HUES48 (cell line): Measurements from ENCODE around the gene ZNF524.
A peak's percentile ranks its signal among the peaks of the same experiment; 100 is the strongest.

Source experiments
- H3K27ac ChIP-seq: one replicate; pipeline ENCODE4 v1.7.0; 2013; ENCODE audit warnings: low read depth, low read length, inconsistent platforms
- H3K27me3 ChIP-seq: 2 replicates; pipeline ENCODE4 v1.6.1; 2013; ENCODE audit warnings: mild to moderate bottlenecking, low read length; ENCODE audit not compliant: control insufficient read depth, insufficient read depth
- H3K36me3 ChIP-seq: 2 replicates; pipeline ENCODE4 v1.6.1; 2013; ENCODE audit warnings: low read length; ENCODE audit not compliant: control insufficient read depth, insufficient read depth
- H3K4me1 ChIP-seq: 2 replicates; pipeline ENCODE4 v1.6.1; 2013; ENCODE audit warnings: mild to moderate bottlenecking, low read length; ENCODE audit not compliant: control insufficient read depth, insufficient read depth
- H3K4me3 ChIP-seq: 2 replicates; pipeline ENCODE4 v1.5.1; 2013; ENCODE audit warnings: mild to moderate bottlenecking, low read depth, low read length
- H3K9ac ChIP-seq: 2 replicates; pipeline ENCODE4 v1.6.1; 2013; ENCODE audit warnings: mild to moderate bottlenecking, low read depth, low read length, moderate library complexity
- H3K9me3 ChIP-seq: 2 replicates; pipeline ENCODE4 v1.6.1; 2013; ENCODE audit warnings: low read length; ENCODE audit not compliant: control insufficient read depth, insufficient read depth

ZNF524 gene

DNA sequence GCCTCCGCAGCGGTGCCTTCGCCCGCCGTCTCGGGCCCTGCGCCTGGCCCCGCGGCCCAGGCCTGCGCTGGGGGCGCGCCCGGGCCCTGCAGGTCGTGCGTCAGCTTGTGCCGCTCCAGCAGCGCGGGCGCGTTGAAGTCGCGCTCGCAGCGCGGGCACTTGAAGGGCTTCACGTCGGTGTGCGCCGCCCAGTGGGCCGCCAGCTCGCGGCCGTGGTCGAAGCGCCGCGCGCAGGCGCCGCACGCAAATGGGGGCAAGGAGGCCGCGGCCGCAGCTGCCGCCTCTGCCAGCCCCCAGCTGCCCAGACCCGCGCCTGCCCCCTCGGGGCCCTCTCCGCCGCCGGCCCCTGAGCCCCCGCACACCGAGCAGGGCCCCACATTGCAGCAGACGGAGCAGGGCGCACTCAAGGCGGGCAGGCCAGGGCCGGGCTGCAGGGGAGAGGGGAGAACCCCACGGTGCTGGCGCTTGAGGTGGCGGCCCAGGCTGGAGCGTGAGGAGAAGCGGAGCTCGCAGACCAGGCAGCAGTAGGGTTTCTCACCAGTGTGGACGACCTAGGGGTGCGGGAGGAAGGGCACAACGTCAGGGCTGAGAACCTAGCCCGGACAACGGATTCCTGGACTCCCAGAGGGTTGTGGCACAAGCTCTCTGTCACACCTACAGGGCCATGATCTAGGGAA is 6.9 kb upstream of the ZNF524 start:
- Histone ChIP-seq H3K4me1 (peaks cover 12% of the 10 kb centered on the region; the same call in 1 of the 2 replicates), H3K9me3 (no peaks in the 10 kb centered on the region), H3K27me3 (no peaks in the 10 kb centered on the region), H3K36me3 (peaks cover 29% of the 10 kb centered on the region), H3K4me3 (no peak overlapping the region), H3K9ac (no peak overlapping the region), H3K27ac (no peak overlapping the region)

DNA sequence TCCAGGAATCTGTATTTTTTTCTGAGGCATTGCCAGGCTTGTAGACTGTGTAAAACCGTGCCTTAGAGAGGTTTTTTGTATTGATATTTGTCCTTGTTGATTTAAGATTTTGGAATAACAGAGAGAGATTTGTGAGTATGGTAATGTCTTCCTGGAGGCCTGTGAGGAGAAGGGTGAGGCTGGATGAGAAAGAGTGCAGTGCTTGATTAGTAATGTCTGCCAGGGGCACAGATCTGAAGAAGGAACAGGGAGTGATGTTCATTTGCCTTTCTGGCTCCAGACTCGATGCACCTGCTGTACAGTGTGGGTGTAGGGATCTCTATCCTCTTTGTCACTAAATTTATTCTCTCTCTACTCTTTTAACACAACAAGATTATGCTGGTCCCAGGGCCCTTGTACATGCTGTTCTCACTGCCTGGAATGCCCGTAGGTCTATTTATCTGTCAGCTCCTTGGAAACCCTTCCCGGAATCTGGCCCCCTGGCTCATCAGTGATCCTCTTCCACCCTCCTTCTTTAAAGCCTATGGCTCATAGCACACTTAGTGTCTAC is 5.0 kb upstream of the ZNF524 start:
- H3K27ac ChIP-seq, result no peak overlapping the region

DNA sequence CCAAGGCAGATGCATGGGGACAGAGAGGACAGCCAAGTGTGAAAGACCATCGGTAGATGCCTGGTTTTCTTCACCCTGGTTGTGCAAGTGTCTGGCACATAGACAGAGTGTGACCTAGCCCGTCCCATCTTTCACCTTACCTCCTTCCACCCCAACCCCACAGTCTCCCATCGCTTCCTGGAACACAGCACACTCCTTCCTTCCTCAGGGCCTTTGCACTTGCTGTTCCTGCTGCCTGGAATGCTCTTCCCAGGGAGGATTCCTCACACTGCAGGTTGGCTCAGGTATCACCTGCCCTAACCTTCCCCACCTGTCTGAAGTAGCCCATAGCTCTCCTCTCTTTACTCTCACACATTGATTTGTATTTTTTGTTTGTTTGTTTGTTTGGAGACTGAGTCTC is 3.8 kb upstream of the ZNF524 start:
- Histone ChIP-seq H3K27ac (no peak overlapping the region), H3K36me3 (peaks cover 29% of the 10 kb centered on the region), H3K27me3 (no peaks in the 10 kb centered on the region)

More for the DNA sequence above, 5.0 kb upstream of the ZNF524 start:
- Histone ChIP-seq H3K27me3 (no peaks in the 10 kb centered on the region), H3K4me1 (peaks cover 11% of the 10 kb centered on the region), H3K4me3 (no peak overlapping the region), H3K9me3 (no peaks in the 10 kb centered on the region), H3K36me3 (peaks cover 29% of the 10 kb centered on the region), H3K9ac (no peak overlapping the region)

DNA sequence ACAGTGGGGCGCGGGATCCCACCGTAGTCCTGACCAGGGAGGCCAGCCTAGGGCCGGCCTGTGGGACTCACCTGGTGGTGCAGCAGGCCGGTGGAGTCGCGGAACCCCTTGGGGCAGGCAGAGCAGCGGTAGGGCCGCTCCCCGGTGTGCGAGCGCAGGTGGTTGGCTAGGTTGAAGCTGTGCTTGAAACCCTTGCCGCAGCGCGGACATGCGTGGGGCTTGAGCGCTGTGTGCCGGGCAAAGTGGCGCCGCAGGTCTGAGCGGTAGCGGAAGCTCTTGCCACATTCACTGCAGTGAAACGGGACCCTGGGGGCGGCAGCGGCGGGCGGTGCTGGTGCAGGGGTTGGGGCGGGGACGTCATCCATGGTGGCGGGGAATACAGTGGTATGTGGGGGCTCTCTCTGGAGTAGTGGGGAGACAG is 2.6 kb upstream of the ZNF524 start:
- Histone ChIP-seq H3K4me1 (peaks cover 13% of the 10 kb centered on the region), H3K9me3 (no peaks in the 10 kb centered on the region), H3K4me3 (no peak overlapping the region), H3K27me3 (no peaks in the 10 kb centered on the region), H3K36me3 (peaks cover 25% of the 10 kb centered on the region), H3K9ac (no peak overlapping the region), H3K27ac (no peak overlapping the region)

More for the DNA sequence above, 3.8 kb upstream of the ZNF524 start:
- H3K4me1 ChIP-seq, result peaks cover 13% of the 10 kb centered on the region
- no peak overlapping the region for H3K9ac ChIP-seq
- no peaks in the 10 kb centered on the region for H3K9me3 ChIP-seq
- no peak overlapping the region for H3K4me3 ChIP-seq

DNA sequence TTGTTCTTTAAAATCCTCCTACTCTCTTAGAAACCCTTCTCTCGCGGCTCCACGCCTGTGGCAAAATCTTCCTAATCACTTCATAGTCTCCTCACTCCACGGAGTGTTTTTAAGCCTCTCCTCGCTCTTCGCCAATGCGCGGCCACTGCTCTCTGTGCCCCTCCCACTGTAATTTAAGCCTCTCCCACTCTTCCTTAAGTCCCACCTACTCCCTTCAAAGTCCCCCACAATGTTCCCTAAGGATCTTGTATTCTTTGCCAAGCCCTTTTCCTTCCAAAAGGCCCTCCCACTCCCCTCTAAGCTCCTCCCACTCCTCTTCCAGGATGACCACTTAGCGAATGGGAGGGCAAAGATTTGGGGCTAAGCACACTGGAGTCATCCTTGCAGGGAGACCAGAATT is 2.1 kb upstream of the ZNF524 start:
- peak overlapping the region; percentile 91; the same call in 1 of the 2 replicates for H3K4me3 ChIP-seq
- peaks cover 25% of the 10 kb centered on the region for H3K36me3 ChIP-seq
- peaks cover 13% of the 10 kb centered on the region for H3K4me1 ChIP-seq
- no peaks in the 10 kb centered on the region for H3K9me3 ChIP-seq
- H3K27ac ChIP-seq, result no peak overlapping the region
- H3K9ac ChIP-seq, result no peak overlapping the region
- no peaks in the 10 kb centered on the region for H3K27me3 ChIP-seq

DNA sequence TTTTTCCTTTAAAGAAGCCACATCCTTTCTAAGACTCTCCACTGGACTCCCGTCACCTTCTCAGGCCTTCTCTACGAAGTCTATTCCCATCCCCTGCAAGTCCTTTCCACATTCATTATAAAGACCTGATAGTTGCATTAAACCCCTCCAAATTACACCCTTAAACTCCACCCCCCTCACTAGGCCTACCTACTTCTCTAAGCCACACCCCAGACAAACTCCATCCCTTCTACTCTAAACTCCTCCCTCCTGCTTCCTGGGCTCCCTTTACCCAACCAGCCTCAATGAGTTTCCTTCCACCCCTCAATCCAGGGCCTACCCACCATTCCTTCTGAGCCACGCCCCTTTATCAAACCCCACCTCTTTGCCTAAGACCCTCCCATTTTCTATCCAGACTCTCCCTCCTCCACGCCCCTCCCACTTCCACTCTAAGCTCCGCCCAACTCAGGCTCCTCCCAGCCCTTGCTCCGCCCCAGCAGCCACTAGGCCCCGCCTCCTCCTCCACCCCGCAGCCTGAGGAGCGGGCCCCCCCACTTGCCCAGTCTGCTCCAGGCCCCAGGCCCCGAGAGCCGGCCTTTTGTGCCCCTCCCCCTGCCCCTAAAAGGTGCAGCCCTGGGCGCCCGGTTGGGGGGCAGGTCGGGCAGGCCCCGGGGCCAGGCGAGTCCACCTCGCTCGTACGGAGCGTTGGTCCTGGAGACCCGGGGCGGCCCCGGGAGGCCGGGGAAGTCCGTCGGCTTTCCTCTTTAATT is 1.2 kb upstream of the ZNF524 start:
- Histone ChIP-seq H3K9ac (peak overlapping the region; percentile 92), H3K27ac (peak overlapping the region; percentile 100), H3K9me3 (no peaks in the 10 kb centered on the region), H3K27me3 (no peaks in the 10 kb centered on the region), H3K36me3 (peaks cover 25% of the 10 kb centered on the region), H3K4me1 (peaks cover 13% of the 10 kb centered on the region), H3K4me3 (peak overlapping the region; percentile 91)

DNA sequence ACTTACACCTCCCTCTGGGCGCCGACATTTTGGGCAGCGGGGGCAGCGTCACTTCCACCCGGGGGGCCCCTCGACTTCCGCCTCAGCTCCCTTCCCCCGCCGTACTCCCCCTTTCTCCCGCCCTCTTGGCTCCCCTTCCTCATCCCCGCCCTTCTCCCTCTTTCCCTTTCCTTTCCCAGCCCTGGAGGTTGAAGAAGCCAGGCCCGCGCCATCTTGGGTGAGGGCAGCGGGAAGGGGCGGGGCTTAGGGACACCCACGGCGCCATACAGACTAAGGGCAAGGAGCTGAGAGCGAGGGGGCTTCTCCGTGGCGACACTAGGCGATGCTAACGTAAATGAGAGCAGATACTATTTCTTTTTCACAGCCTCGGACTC is 633 bp upstream of the ZNF524 start, which contains the start of gene FIZ1:
Gene FIZ1 (minus strand): TSS at position 50 of the 374 bp plus-strand sequence. CDS start 1,652 bp downstream, outside the sequence.
- peak within 1 kb of the TSS; percentile 95 for H3K9ac ChIP-seq
- H3K4me3 ChIP-seq, result peak within 1 kb of the TSS; percentile 91
- H3K27me3 ChIP-seq, result no peaks in the 10 kb centered on the region
- H3K4me1 ChIP-seq, result peaks cover 13% of the 10 kb centered on the region
- no peaks in the 10 kb centered on the region for H3K9me3 ChIP-seq
- H3K36me3 ChIP-seq, result peaks cover 25% of the 10 kb centered on the region
- H3K27ac ChIP-seq, result peak within 1 kb of the TSS; percentile 100

DNA sequence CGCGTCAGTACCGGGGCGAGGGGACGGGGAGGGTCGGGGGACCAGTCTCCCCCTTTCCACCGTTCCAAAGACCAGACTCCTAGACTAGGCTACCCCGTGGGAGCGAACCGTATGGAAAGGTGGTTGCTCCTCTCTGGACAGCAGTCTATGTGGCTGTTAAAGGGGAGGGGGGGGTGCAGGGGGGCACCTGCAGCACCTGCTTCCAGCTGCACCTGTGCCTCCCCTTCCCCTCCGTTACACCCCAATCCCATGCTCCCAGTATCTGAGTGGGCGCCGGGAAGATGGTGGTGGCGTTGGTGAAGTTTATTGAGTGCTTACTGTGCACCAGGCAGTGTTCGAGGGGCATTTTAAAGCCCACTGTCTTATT is 557 bp downstream of the ZNF524 start:
- peaks cover 14% of the 10 kb centered on the region for H3K36me3 ChIP-seq
- H3K4me3 ChIP-seq, result peak overlapping the region; percentile 91
- H3K27me3 ChIP-seq, result no peaks in the 10 kb centered on the region
- H3K4me1 ChIP-seq, result peaks cover 13% of the 10 kb centered on the region
- no peaks in the 10 kb centered on the region for H3K9me3 ChIP-seq
- H3K9ac ChIP-seq, result no peak overlapping the region
- peak overlapping the region; percentile 100 for H3K27ac ChIP-seq

DNA sequence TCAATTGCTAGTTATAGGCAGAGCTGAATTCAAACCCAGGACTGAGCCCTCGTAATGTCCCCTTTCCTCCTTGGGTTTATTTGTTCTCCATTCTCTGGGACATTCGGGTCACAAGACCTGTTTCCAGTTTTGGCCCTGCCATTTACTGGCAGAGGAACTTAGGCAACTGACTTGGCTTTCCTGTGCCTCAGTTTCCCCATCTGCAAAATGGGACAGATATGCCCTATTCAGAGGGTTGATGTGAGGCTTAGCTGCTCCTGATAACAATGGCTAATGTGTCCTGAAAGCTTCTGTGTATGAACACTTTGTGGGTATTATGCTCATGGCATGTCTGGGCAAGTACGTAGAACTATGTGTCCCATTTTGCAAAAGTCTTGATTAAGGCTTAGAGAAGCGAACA is 996 bp downstream of the ZNF524 start:
- H3K9ac ChIP-seq, result no peak overlapping the region
- no peak overlapping the region for H3K27ac ChIP-seq
- H3K27me3 ChIP-seq, result no peaks in the 10 kb centered on the region
- no peaks in the 10 kb centered on the region for H3K9me3 ChIP-seq
- H3K4me3 ChIP-seq, result peak overlapping the region; percentile 91
- peaks cover 13% of the 10 kb centered on the region for H3K4me1 ChIP-seq
- peaks cover 10% of the 10 kb centered on the region for H3K36me3 ChIP-seq

DNA sequence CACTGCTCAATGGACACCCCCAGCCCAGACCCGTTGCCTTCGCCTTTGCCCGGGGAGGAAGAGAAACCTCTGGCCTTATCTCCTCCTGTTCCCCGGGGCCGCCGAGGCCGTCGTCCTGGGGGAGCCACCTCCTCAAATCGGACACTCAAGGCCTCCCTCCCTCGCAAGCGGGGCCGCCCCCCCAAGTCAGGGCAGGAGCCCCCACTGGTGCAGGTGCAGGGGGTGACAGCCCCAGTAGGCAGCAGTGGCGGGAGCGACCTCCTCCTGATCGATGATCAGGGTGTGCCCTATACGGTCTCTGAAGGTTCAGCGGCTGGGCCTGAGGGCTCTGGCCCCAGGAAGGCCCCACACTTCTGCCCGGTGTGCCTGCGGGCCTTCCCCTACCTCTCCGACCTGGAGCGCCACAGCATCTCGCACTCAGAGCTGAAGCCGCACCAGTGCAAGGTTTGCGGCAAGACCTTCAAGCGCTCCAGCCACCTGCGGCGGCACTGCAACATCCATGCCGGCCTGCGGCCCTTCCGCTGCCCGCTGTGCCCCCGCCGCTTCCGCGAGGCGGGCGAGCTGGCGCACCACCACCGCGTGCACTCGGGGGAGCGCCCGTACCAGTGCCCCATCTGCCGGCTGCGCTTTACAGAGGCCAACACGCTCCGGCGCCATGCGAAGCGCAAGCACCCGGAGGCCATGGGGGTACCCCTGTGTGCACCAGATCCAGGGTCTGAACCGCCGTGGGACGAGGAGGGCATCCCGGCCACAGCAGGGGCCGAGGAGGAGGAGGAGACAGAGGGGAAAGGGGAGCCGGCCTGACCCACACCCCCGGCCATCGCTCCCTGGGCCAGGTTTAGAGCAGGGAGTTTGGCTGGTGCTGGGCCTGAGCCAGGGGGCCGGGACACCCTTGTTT is 2.3 kb downstream of the ZNF524 start:
- Histone ChIP-seq H3K36me3 (peaks cover 7% of the 10 kb centered on the region), H3K4me1 (peaks cover 21% of the 10 kb centered on the region), H3K27me3 (no peaks in the 10 kb centered on the region), H3K4me3 (no peak overlapping the region), H3K9me3 (no peaks in the 10 kb centered on the region), H3K9ac (no peak overlapping the region), H3K27ac (no peak overlapping the region)
